NCI-H526 treated with DMSO at 0.1 percent for 48 hours (cell line): ENCODE data around the gene LCMT1.
"Not testable (repeated sequence)": the region's sequence is repeated elsewhere in the genome, so short reads cannot be mapped to it uniquely, and the experiment has no call there.

Source experiments
- DNase-seq: peaks from one replicate; lab custom pipeline; 2025; lab: John Stamatoyannopoulos, UW

Gene LCMT1

GRCh38 chr16:25148568-25149215, 37.1 kb downstream of the LCMT1 start:
- DNase-seq, result no peak

- no peak for DNase-seq
These were observed 40.5 kb downstream of the LCMT1 start for GRCh38 chr16:25151996-25152395.

- no peak for DNase-seq
These were observed 44.3 kb downstream of the LCMT1 start for GRCh38 chr16:25155553-25156460.

- DNase-seq, result no peak
These were observed 45.8 kb downstream of the LCMT1 start for GRCh38 chr16:25157271-25157875.

- no peak for DNase-seq
These were observed 46.9 kb downstream of the LCMT1 start for GRCh38 chr16:25158401-25158800.

GRCh38 chr16:25161753-25162367, 50.3 kb downstream of the LCMT1 start:
- DNase-seq, result no peak

GRCh38 chr16:25163683-25164082, 52.1 kb downstream of the LCMT1 start:
- DNase-seq, result no peak

GRCh38 chr16:25165284-25165683, 53.7 kb downstream of the LCMT1 start:
- DNase-seq, result no peak

GRCh38 chr16:25167920-25168319, 56.4 kb downstream of the LCMT1 start:
- DNase-seq, result not testable (repeated sequence)

- no peak for DNase-seq
These were observed 59.8 kb downstream of the LCMT1 start for GRCh38 chr16:25171390-25171789.

- DNase-seq, result no peak
These were observed 61.3 kb downstream of the LCMT1 start for GRCh38 chr16:25172831-25173230.

- DNase-seq, result no peak
These were observed 62.7 kb downstream of the LCMT1 start for GRCh38 chr16:25174285-25174684.

GRCh38 chr16:25176136-25176535, 64.6 kb downstream of the LCMT1 start:
- DNase-seq, result no peak

- no peak for DNase-seq
These were observed 65.9 kb downstream of the LCMT1 start for GRCh38 chr16:25177512-25177830.

- DNase-seq, result no peak
These were observed 66.5 kb downstream of the LCMT1 start for GRCh38 chr16:25177831-25178688.

- not testable (repeated sequence) for DNase-seq
These were observed 69.7 kb downstream of the LCMT1 start for GRCh38 chr16:25181236-25181635.

GRCh38 chr16:25184771-25185170, 73.2 kb downstream of the LCMT1 start:
- DNase-seq, result no peak

GRCh38 chr16:25187491-25187795, 75.9 kb downstream of the LCMT1 start:
- no peak for DNase-seq

- DNase-seq, result no peak
These were observed 77.8 kb downstream of the LCMT1 start for GRCh38 chr16:25189305-25189704.

GRCh38 chr16:25192096-25192495, 80.6 kb downstream of the LCMT1 start:
- DNase-seq, result no peak

- no peak for DNase-seq
These were observed 82.8 kb downstream of the LCMT1 start for GRCh38 chr16:25194273-25194878.
